ENCODE measurements around the gene APBA2.

The APBA2 gene

GRCh38 chr15:29067949-29068348 is 182.2 kb downstream of the APBA2 start:
- DNase-seq: no peak
- H3K36me3 ChIP-seq (ENCODE audit: control insufficient read depth, insufficient read depth, low read length): no peaks in the 10 kb centered on the region
- no peak overlapping the region for H3K27ac ChIP-seq (ENCODE audit: insufficient read depth, low read length, poor library complexity, severe bottlenecking)
- H3K9me3 ChIP-seq (ENCODE audit: control insufficient read depth, low read length): no peaks in the 10 kb centered on the region
- H3K4me3 ChIP-seq (ENCODE audit: insufficient read depth, low read depth, low read length, poor library complexity, severe bottlenecking): no peak overlapping the region
- no peaks in the 10 kb centered on the region for H3K4me1 ChIP-seq (ENCODE audit: control insufficient read depth, insufficient read depth, low read length, poor library complexity, severe bottlenecking)
- H3K27me3 ChIP-seq (replicated peaks; ENCODE audit: control insufficient read depth, insufficient read depth, low read length, poor library complexity, severe bottlenecking): no peaks in the 10 kb centered on the region

- H3K4me3 ChIP-seq (ENCODE audit: insufficient read depth, low read depth, low read length, poor library complexity, severe bottlenecking): no peak overlapping the region
- DNase-seq: no peak
- H3K27ac ChIP-seq (ENCODE audit: insufficient read depth, low read length, poor library complexity, severe bottlenecking): no peak overlapping the region
- H3K4me1 ChIP-seq (ENCODE audit: control insufficient read depth, insufficient read depth, low read length, poor library complexity, severe bottlenecking): no peaks in the 10 kb centered on the region
- H3K27me3 ChIP-seq (replicated peaks; ENCODE audit: control insufficient read depth, insufficient read depth, low read length, poor library complexity, severe bottlenecking): no peaks in the 10 kb centered on the region
- H3K9me3 ChIP-seq (ENCODE audit: control insufficient read depth, low read length): no peaks in the 10 kb centered on the region
- no peaks in the 10 kb centered on the region for H3K36me3 ChIP-seq (ENCODE audit: control insufficient read depth, insufficient read depth, low read length)
Measured at GRCh38 chr15:29070471-29071231, 184.9 kb downstream of the APBA2 start.

- Histone ChIP-seq H3K27me3 (replicated peaks; ENCODE audit: control insufficient read depth, insufficient read depth, low read length, poor library complexity, severe bottlenecking) (no peaks in the 10 kb centered on the region), H3K9me3 (ENCODE audit: control insufficient read depth, low read length) (no peaks in the 10 kb centered on the region), H3K4me1 (ENCODE audit: control insufficient read depth, insufficient read depth, low read length, poor library complexity, severe bottlenecking) (no peaks in the 10 kb centered on the region), H3K36me3 (ENCODE audit: control insufficient read depth, insufficient read depth, low read length) (no peaks in the 10 kb centered on the region), H3K27ac (ENCODE audit: insufficient read depth, low read length, poor library complexity, severe bottlenecking) (no peak overlapping the region), H3K4me3 (ENCODE audit: insufficient read depth, low read depth, low read length, poor library complexity, severe bottlenecking) (no peak overlapping the region)
- DNase-seq: no peak
Measured at GRCh38 chr15:29071232-29071881, 185.6 kb downstream of the APBA2 start.

- Histone ChIP-seq H3K9me3 (ENCODE audit: control insufficient read depth, low read length) (no peaks in the 10 kb centered on the region), H3K36me3 (ENCODE audit: control insufficient read depth, insufficient read depth, low read length) (no peaks in the 10 kb centered on the region), H3K4me3 (ENCODE audit: insufficient read depth, low read depth, low read length, poor library complexity, severe bottlenecking) (no peak overlapping the region), H3K4me1 (ENCODE audit: control insufficient read depth, insufficient read depth, low read length, poor library complexity, severe bottlenecking) (no peaks in the 10 kb centered on the region), H3K27ac (ENCODE audit: insufficient read depth, low read length, poor library complexity, severe bottlenecking) (no peak overlapping the region), H3K27me3 (replicated peaks; ENCODE audit: control insufficient read depth, insufficient read depth, low read length, poor library complexity, severe bottlenecking) (no peaks in the 10 kb centered on the region)
- DNase-seq: no peak
Measured at GRCh38 chr15:29071882-29072273, 186.1 kb downstream of the APBA2 start.

- Histone ChIP-seq H3K4me1 (ENCODE audit: control insufficient read depth, insufficient read depth, low read length, poor library complexity, severe bottlenecking) (no peaks in the 10 kb centered on the region), H3K27ac (ENCODE audit: insufficient read depth, low read length, poor library complexity, severe bottlenecking) (no peak overlapping the region), H3K9me3 (ENCODE audit: control insufficient read depth, low read length) (no peaks in the 10 kb centered on the region), H3K4me3 (ENCODE audit: insufficient read depth, low read depth, low read length, poor library complexity, severe bottlenecking) (no peak overlapping the region), H3K27me3 (replicated peaks; ENCODE audit: control insufficient read depth, insufficient read depth, low read length, poor library complexity, severe bottlenecking) (no peaks in the 10 kb centered on the region), H3K36me3 (ENCODE audit: control insufficient read depth, insufficient read depth, low read length) (no peaks in the 10 kb centered on the region)
- no peak for DNase-seq
Measured at GRCh38 chr15:29072444-29072843, 186.7 kb downstream of the APBA2 start.

GRCh38 chr15:29074045-29074444 is 188.3 kb downstream of the APBA2 start:
- H3K9me3 ChIP-seq (ENCODE audit: control insufficient read depth, low read length): no peaks in the 10 kb centered on the region
- H3K27me3 ChIP-seq (replicated peaks; ENCODE audit: control insufficient read depth, insufficient read depth, low read length, poor library complexity, severe bottlenecking): no peaks in the 10 kb centered on the region
- no peaks in the 10 kb centered on the region for H3K36me3 ChIP-seq (ENCODE audit: control insufficient read depth, insufficient read depth, low read length)
- H3K4me1 ChIP-seq (ENCODE audit: control insufficient read depth, insufficient read depth, low read length, poor library complexity, severe bottlenecking): no peaks in the 10 kb centered on the region
- no peak overlapping the region for H3K27ac ChIP-seq (ENCODE audit: insufficient read depth, low read length, poor library complexity, severe bottlenecking)
- DNase-seq: no peak
- H3K4me3 ChIP-seq (ENCODE audit: insufficient read depth, low read depth, low read length, poor library complexity, severe bottlenecking): no peak overlapping the region

GRCh38 chr15:29078541-29078940 is 192.8 kb downstream of the APBA2 start:
- no peaks in the 10 kb centered on the region for H3K4me1 ChIP-seq (ENCODE audit: control insufficient read depth, insufficient read depth, low read length, poor library complexity, severe bottlenecking)
- H3K36me3 ChIP-seq (ENCODE audit: control insufficient read depth, insufficient read depth, low read length): no peaks in the 10 kb centered on the region
- no peak overlapping the region for H3K4me3 ChIP-seq (ENCODE audit: insufficient read depth, low read depth, low read length, poor library complexity, severe bottlenecking)
- no peak for DNase-seq
- H3K27ac ChIP-seq (ENCODE audit: insufficient read depth, low read length, poor library complexity, severe bottlenecking): no peak overlapping the region
- no peaks in the 10 kb centered on the region for H3K9me3 ChIP-seq (ENCODE audit: control insufficient read depth, low read length)
- no peaks in the 10 kb centered on the region for H3K27me3 ChIP-seq (replicated peaks; ENCODE audit: control insufficient read depth, insufficient read depth, low read length, poor library complexity, severe bottlenecking)

- Histone ChIP-seq H3K27me3 (replicated peaks; ENCODE audit: control insufficient read depth, insufficient read depth, low read length, poor library complexity, severe bottlenecking) (no peaks in the 10 kb centered on the region), H3K9me3 (ENCODE audit: control insufficient read depth, low read length) (no peaks in the 10 kb centered on the region), H3K4me1 (ENCODE audit: control insufficient read depth, insufficient read depth, low read length, poor library complexity, severe bottlenecking) (no peaks in the 10 kb centered on the region), H3K4me3 (ENCODE audit: insufficient read depth, low read depth, low read length, poor library complexity, severe bottlenecking) (no peak overlapping the region), H3K27ac (ENCODE audit: insufficient read depth, low read length, poor library complexity, severe bottlenecking) (no peak overlapping the region), H3K36me3 (ENCODE audit: control insufficient read depth, insufficient read depth, low read length) (no peaks in the 10 kb centered on the region)
- no peak for DNase-seq
Measured at GRCh38 chr15:29079479-29079878, 193.7 kb downstream of the APBA2 start.

- H3K4me1 ChIP-seq (ENCODE audit: control insufficient read depth, insufficient read depth, low read length, poor library complexity, severe bottlenecking): no peaks in the 10 kb centered on the region
- H3K27me3 ChIP-seq (replicated peaks; ENCODE audit: control insufficient read depth, insufficient read depth, low read length, poor library complexity, severe bottlenecking): no peaks in the 10 kb centered on the region
- no peaks in the 10 kb centered on the region for H3K36me3 ChIP-seq (ENCODE audit: control insufficient read depth, insufficient read depth, low read length)
- H3K9me3 ChIP-seq (ENCODE audit: control insufficient read depth, low read length): no peaks in the 10 kb centered on the region
- no peak overlapping the region for H3K4me3 ChIP-seq (ENCODE audit: insufficient read depth, low read depth, low read length, poor library complexity, severe bottlenecking)
- no peak for DNase-seq
- H3K27ac ChIP-seq (ENCODE audit: insufficient read depth, low read length, poor library complexity, severe bottlenecking): no peak overlapping the region
Measured at GRCh38 chr15:29081781-29082180, 196.0 kb downstream of the APBA2 start.

- no peaks in the 10 kb centered on the region for H3K4me1 ChIP-seq (ENCODE audit: control insufficient read depth, insufficient read depth, low read length, poor library complexity, severe bottlenecking)
- no peaks in the 10 kb centered on the region for H3K9me3 ChIP-seq (ENCODE audit: control insufficient read depth, low read length)
- no peak for DNase-seq
- H3K4me3 ChIP-seq (ENCODE audit: insufficient read depth, low read depth, low read length, poor library complexity, severe bottlenecking): no peak overlapping the region
- H3K27me3 ChIP-seq (replicated peaks; ENCODE audit: control insufficient read depth, insufficient read depth, low read length, poor library complexity, severe bottlenecking): no peaks in the 10 kb centered on the region
- no peak overlapping the region for H3K27ac ChIP-seq (ENCODE audit: insufficient read depth, low read length, poor library complexity, severe bottlenecking)
- H3K36me3 ChIP-seq (ENCODE audit: control insufficient read depth, insufficient read depth, low read length): no peaks in the 10 kb centered on the region
Measured at GRCh38 chr15:29083161-29083560, 197.4 kb downstream of the APBA2 start.

All from effector memory CD4-positive, alpha-beta T cell (primary cell).